NCI-H187 (cell line): ENCODE results near the gene TMEM106C.

ENCODE experiments used
- DNase-seq, 2 experiments: peaks; one replicate each; lab custom pipeline; 2025; lab: John Stamatoyannopoulos, UW

TMEM106C gene

GRCh38 chr12:47979686-47980085, 16.3 kb downstream of the TMEM106C start:
- DNase-seq, result no peak

GRCh38 chr12:47980197-47980596, 16.8 kb downstream of the TMEM106C start:
- DNase-seq, result no peak

GRCh38 chr12:47980779-47981495, 17.5 kb downstream of the TMEM106C start:
- DNase-seq, result no peak

GRCh38 chr12:47981496-47982260, 18.3 kb downstream of the TMEM106C start:
- no peak for DNase-seq

GRCh38 chr12:47982311-47982710, 18.9 kb downstream of the TMEM106C start:
- no peak for DNase-seq

- DNase-seq, result no peak
Measured at GRCh38 chr12:47982770-47983169, 19.4 kb downstream of the TMEM106C start.

- DNase-seq, result no peak
Measured at GRCh38 chr12:47983541-47984115, 20.2 kb downstream of the TMEM106C start.

- no peak for DNase-seq
Measured at GRCh38 chr12:47984331-47984801, 21.0 kb downstream of the TMEM106C start.

- DNase-seq, result no peak
Measured at GRCh38 chr12:47985596-47986290, 22.3 kb downstream of the TMEM106C start.

GRCh38 chr12:47986291-47986660, 22.9 kb downstream of the TMEM106C start:
- DNase-seq, result no peak

- DNase-seq, result no peak
Measured at GRCh38 chr12:47986832-47987231, 23.4 kb downstream of the TMEM106C start.

GRCh38 chr12:47987411-47988072, 24.1 kb downstream of the TMEM106C start:
- no peak for DNase-seq

GRCh38 chr12:47988073-47989022, 25.0 kb downstream of the TMEM106C start:
- DNase-seq, result no peak

- no peak for DNase-seq
Measured at GRCh38 chr12:47989023-47989417, 25.6 kb downstream of the TMEM106C start.

GRCh38 chr12:47989666-47990065, 26.3 kb downstream of the TMEM106C start:
- no peak for DNase-seq

- no peak for DNase-seq
Measured at GRCh38 chr12:47990351-47991105, 27.1 kb downstream of the TMEM106C start.

GRCh38 chr12:47991106-47992061, 28.0 kb downstream of the TMEM106C start:
- DNase-seq, result no peak

GRCh38 chr12:47992776-47993175, 29.4 kb downstream of the TMEM106C start:
- no peak for DNase-seq

GRCh38 chr12:47993491-47993890, 30.1 kb downstream of the TMEM106C start:
- no peak for DNase-seq
